Measurements from ENCODE around the gene DDAH2.

Gene DDAH2

GRCh38 chr6:31758281-31758680 lies 29.2 kb upstream of the DDAH2 start (continued):
- TF ChIP-seq, protein P1, sequence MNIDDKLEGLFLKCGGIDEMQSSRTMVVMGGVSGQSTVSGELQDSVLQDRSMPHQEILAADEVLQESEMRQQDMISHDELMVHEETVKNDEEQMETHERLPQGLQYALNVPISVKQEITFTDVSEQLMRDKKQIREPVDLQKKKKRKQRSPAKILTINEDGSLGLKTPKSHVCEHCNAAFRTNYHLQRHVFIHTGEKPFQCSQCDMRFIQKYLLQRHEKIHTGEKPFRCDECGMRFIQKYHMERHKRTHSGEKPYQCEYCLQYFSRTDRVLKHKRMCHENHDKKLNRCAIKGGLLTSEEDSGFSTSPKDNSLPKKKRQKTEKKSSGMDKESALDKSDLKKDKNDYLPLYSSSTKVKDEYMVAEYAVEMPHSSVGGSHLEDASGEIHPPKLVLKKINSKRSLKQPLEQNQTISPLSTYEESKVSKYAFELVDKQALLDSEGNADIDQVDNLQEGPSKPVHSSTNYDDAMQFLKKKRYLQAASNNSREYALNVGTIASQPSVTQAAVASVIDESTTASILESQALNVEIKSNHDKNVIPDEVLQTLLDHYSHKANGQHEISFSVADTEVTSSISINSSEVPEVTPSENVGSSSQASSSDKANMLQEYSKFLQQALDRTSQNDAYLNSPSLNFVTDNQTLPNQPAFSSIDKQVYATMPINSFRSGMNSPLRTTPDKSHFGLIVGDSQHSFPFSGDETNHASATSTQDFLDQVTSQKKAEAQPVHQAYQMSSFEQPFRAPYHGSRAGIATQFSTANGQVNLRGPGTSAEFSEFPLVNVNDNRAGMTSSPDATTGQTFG (tag by site-specific recombination; IDR thresholded peaks at IDR 0.05; ENCODE audit: borderline replicate concordance), result no peak
- TF ChIP-seq, protein P2, sequence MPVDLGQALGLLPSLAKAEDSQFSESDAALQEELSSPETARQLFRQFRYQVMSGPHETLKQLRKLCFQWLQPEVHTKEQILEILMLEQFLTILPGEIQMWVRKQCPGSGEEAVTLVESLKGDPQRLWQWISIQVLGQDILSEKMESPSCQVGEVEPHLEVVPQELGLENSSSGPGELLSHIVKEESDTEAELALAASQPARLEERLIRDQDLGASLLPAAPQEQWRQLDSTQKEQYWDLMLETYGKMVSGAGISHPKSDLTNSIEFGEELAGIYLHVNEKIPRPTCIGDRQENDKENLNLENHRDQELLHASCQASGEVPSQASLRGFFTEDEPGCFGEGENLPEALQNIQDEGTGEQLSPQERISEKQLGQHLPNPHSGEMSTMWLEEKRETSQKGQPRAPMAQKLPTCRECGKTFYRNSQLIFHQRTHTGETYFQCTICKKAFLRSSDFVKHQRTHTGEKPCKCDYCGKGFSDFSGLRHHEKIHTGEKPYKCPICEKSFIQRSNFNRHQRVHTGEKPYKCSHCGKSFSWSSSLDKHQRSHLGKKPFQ (tag by site-specific recombination; IDR thresholded peaks at IDR 0.05), result no peak
- TF ChIP-seq ZBTB20 (tag by site-specific recombination; IDR thresholded peaks at IDR 0.05), result no peak

DNA sequence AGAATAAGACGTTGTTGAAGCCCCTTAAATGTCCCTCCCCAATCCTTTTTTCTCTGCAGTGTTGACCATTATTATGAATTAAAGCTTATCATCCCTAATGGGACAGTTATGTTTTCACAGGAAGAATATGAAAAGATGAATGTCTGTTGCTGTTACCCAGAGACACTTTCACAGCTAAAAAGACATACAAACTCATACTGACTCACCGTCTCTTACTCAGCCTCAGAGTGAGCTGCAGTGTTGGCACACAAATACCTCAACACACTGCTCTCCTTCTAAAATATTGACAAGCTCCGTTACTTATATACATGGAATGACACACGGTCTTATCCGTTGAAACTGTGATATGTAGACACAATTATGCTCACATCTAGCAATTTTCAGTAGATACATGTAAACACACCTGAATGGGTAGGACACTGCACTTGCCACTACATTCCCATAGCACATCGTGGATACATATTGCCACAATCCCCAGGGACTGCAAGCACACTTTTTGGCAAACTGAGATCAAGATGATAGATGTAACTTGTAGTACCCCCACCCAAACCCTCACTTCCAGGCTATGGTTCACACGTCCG lies 23.7 kb upstream of the DDAH2 start:
- Histone ChIP-seq H3K36me3 (ENCODE audit: control insufficient read depth in 2 of 2, insufficient read depth in 1 of 2, low read length in 2 of 2) (peaks cover 0 to 21% of the 10 kb centered on the region in 2 experiments; a peak in 2 of 3 replicates), H3K27ac (ENCODE audit: extremely low read depth, low read depth, low read length) (no peak overlapping the region), H3K9me3 (ENCODE audit: control insufficient read depth, insufficient read depth, low read depth, low read length) (no peaks in the 10 kb centered on the region), H3K4me1 (ENCODE audit: control insufficient read depth, insufficient read depth, low read length) (no peaks in the 10 kb centered on the region), H3K4me3 (ENCODE audit: low read depth, low read length) (no peak overlapping the region)
- ChIA-PET CTCF (interaction anchor here (0.6 to 2.3 kb wide), 7 partner anchors 13 to 1371 kb away, joined by 3 to 13 read pairs (median 3); partner anchors contain the start of gene DDAH2), POLR2A (interaction anchor here (0.5 to 7.4 kb wide), 12 partner anchors 9 to 87 kb away, joined by 3 to 43 read pairs (median 4); partner anchors contain the start of genes HSPA1B and MSH5)
- TF ChIP-seq ZNF692 (tag by site-specific recombination; IDR thresholded peaks at IDR 0.05) (no peak), ELK4 (IDR thresholded peaks at IDR 0.05; ENCODE audit: borderline replicate concordance, low read depth, low read length) (no peak), WT1 (tag by site-specific recombination; IDR thresholded peaks at IDR 0.05) (no peak), REST (tag by site-specific recombination; IDR thresholded peaks at IDR 0.05) (no peak), ZFP3 (tag by site-specific recombination; IDR thresholded peaks at IDR 0.05; ENCODE audit: low read depth) (no peak), RBAK (tag by site-specific recombination; IDR thresholded peaks at IDR 0.05) (no peak), ZNF660 (tag by site-specific recombination; IDR thresholded peaks at IDR 0.05) (no peak), PRDM10 (tag by site-specific recombination; IDR thresholded peaks at IDR 0.05) (no peak), ZNF132 (tag by site-specific recombination; IDR thresholded peaks at IDR 0.05; ENCODE audit: borderline replicate concordance) (no peak), PRDM2 (tag by site-specific recombination; IDR thresholded peaks at IDR 0.05; ENCODE audit: borderline replicate concordance) (no peak), ZNF530 (tag by site-specific recombination; IDR thresholded peaks at IDR 0.05; ENCODE audit: low read depth) (no peak)

All from HEK293 (cell line).